Fibroblast of the aortic adventitia (primary cell): Measurements from ENCODE around the gene BAG5. TPM values are rescaled to one million over a fixed set of nuclear protein-coding genes. Genes with fewer than 3 reads are reported as not detected.

Source experiments
- DNase-seq: peaks from one replicate; pipeline ENCODE4 v3.0.0-alpha.2; 2010; ENCODE audit warnings: low read depth
- H3K4me3 ChIP-seq: 2 replicates; pipeline ENCODE4 v1.5.1; 2011; ENCODE audit warnings: low read depth, mild to moderate bottlenecking, control low read depth, low read length, moderate library complexity
- total RNA-seq: library from RNA; depleted of rRNA; stranded (reverse); fragments of >200 nt; gene quantifications from 2 replicates; pipeline ENCODE4 v1.2.3, GENCODE V29; 2012; ENCODE audit warnings: low replicate concordance
- TF ChIP-seq, protein P1 (sequence below): IDR thresholded peaks from 2 replicates; pipeline ENCODE4 v1.5.1; 2011; ENCODE audit warnings: mild to moderate bottlenecking, low read length, control low read depth, inconsistent platforms; ENCODE audit not compliant: insufficient read depth

Gene BAG5
- total RNA-seq, 1 donor, result 37.9 TPM

DNA sequence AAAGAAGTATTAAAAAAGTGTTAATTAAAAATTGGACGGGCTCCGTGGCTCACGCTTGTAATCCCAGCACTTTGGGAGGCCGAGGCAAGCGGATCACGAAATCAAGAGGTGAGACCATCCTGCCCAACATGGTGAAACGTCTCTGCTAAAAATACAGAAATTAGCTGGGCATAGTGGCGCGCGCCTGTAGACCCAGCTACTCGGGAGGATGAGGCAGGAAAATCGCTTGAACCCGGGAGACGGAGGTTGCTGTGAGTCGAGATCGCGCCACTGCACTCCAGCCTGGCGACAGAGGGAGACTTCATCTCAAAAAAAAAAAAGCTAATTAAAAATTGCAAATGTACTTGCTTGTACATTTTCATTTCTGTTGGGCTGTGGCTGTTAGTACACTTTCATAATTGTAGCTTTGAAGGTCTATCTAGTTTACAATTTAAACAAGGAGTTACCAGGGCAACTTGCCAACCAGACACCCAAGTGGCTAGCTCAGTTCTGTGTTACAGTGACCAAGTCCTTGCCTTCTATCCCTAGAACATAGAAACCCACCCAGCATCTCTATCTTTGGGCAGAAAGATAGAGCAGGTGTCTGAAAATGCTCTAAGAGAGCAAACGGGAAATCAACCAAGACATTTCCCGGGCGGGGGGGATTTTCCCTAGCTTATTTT, 1.5 kb upstream of the BAG5 start:
- DNase-seq, result no peak
- H3K4me3 ChIP-seq, result peak overlapping the region; percentile 63
- TF ChIP-seq, protein P1, sequence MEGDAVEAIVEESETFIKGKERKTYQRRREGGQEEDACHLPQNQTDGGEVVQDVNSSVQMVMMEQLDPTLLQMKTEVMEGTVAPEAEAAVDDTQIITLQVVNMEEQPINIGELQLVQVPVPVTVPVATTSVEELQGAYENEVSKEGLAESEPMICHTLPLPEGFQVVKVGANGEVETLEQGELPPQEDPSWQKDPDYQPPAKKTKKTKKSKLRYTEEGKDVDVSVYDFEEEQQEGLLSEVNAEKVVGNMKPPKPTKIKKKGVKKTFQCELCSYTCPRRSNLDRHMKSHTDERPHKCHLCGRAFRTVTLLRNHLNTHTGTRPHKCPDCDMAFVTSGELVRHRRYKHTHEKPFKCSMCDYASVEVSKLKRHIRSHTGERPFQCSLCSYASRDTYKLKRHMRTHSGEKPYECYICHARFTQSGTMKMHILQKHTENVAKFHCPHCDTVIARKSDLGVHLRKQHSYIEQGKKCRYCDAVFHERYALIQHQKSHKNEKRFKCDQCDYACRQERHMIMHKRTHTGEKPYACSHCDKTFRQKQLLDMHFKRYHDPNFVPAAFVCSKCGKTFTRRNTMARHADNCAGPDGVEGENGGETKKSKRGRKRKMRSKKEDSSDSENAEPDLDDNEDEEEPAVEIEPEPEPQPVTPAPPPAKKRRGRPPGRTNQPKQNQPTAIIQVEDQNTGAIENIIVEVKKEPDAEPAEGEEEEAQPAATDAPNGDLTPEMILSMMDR, result no peak

DNA sequence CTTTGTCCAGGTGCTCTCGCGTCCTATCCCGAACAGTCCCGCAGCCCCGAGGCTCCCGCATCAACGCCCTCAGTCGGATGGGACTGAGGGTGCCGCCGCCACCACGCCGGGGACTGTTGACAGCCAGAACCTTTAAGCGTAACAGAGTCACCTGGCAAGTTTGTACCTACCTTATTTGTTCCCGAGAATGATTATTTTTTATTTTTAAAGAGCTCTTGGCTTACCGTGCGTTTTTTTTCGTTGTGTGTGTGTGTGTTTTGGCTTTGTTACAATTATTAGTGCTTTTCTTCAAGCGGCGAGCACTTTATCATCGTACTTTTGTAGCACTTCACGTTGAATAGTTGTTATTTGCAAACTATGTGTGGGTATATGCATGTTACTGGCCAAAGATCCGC, 766 bp upstream of the BAG5 start:
- TF ChIP-seq, protein P1, result no peak
- DNase-seq, result no peak

DNA sequence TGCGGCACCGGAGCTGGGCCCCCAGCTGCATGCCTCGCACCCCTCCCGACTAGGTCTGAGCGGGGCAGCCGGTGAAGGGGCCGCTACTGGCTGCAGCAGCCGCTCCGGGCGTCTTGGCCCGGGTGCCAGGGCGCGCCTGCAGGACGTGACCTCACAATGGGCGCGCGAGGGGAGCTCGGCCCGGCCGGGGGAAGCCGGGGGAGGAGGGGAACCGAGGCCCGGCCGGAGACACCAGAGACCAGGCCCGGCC, 353 bp downstream of the BAG5 start:
- TF ChIP-seq, protein P1, result no peak
- DNase-seq, result peak; percentile 45
- H3K4me3 ChIP-seq, result peak overlapping the region; percentile 63

More for the DNA sequence above, 766 bp upstream of the BAG5 start:
- peak overlapping the region; percentile 63 for H3K4me3 ChIP-seq

DNA sequence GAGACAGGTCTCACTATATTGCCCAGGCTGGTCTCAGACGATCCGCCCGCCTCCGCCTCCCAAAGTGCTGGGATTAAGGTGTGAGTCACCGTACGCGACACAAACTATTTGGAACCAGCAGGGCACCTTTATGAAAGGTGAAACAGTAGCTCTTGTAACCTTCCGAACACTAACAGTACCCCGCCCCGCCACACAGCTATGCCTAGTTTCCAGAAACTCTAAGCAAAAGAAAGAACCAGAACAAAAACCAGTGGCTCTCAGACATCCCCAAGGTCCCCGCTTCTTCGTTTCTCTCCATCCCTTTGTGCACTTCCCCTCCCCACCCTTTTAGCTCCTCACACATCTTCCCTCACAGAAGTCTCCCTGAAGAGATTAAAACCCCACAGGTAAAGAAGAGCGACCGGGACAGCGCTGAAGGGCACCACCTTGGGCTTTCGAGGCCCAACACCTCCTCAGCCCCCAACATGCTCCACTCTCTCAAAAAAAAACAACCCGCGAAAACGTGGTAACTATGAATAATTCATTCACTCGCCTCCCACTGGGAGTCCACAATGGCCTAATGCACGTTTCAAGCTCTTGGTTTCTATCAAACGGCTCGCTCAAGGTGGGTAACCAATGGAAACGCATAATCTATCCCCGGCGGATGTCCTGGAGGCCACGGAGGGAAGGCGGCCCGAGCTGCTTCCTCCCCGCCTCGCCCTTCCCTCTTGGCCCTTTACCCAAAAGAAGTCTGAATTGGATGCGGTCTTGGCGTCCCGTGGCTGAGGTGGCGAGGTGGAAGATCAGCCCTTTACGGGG, 877 bp downstream of the BAG5 start:
- DNase-seq, result peak; percentile 56

DNA sequence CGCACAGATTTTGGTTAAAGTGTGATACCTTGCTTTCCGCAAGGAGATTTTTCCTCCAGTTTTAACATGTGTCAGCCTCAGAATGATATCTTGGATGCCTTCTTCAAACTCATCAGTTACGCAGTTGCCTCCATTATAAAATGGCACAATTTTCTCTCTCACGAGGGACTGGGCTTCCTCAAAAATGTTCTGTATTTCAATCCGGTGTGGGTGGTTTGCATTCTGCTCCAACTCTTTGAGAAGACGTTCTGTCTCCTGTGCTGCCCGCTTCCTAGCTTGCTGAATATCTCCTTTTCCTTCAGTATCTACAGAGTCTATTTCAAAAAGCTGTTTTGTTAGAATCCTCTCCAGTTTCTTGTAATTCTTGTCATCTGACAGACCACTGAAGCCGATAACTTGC, 1.8 kb downstream of the BAG5 start:
- TF ChIP-seq, protein P1, result no peak
- H3K4me3 ChIP-seq, result peak overlapping the region; percentile 63
- DNase-seq, result no peak

More for the DNA sequence above, 877 bp downstream of the BAG5 start:
- TF ChIP-seq, protein P1, result no peak
- peak overlapping the region; percentile 63 for H3K4me3 ChIP-seq

DNA sequence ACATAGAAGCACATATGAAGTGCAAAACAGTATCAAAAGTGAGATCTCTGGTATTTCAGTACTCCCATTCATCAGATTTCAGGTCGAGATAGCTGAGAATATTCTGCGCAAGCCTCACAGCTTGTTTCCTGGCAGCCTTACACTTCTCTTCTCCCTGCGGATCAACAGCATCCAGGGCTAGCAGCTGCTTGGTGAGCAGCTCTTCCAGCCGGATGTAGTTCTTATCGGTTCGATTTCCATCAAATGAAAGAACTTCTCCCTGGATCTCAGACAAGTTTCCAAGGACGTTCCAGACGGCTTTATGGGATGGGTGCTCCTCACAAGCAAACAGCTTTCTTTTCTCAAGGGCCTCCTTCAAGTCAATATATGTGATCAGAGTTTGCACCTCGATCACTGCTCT, 2.7 kb downstream of the BAG5 start:
- no peak for DNase-seq
- TF ChIP-seq, protein P1, result no peak
- no peak overlapping the region for H3K4me3 ChIP-seq
